CD4-positive, CD25-positive, alpha-beta regulatory T cell (primary cell): ENCODE data around the gene USP6. TPM values are rescaled to one million over a fixed set of nuclear protein-coding genes. Genes with fewer than 3 reads are reported as not detected.

Experiments used
- ATAC-seq, 2 donors: fragments of 150-1000 bp; cut with Tn5 transposase; one replicate each; pipeline ENCODE4 v1.10.0; 2021; ENCODE audit warnings: low read depth in 2 of 2, moderate number of reproducible peaks in 2 of 2, moderate library complexity in 1 of 2
- DNase-seq, 3 donors: peaks; one replicate each; pipeline versions ENCODE4 v3.0.0 to v3.0.0-alpha.2; 2012 to 2022; ENCODE audit warnings: mixed read lengths in 1 of 3
- H3K27ac ChIP-seq: one replicate; pipeline ENCODE4 v1.7.0; 2013; ENCODE audit warnings: mild to moderate bottlenecking, low read length; ENCODE audit not compliant: insufficient read depth, poor library complexity, severe bottlenecking
- H3K27me3 ChIP-seq: one replicate; pipeline ENCODE4 v1.7.0; 2013; ENCODE audit warnings: low read length; ENCODE audit not compliant: control insufficient read depth, insufficient read depth
- H3K36me3 ChIP-seq: one replicate; pipeline ENCODE4 v1.7.0; 2013; ENCODE audit warnings: mild to moderate bottlenecking, low read length, moderate library complexity; ENCODE audit not compliant: control insufficient read depth, insufficient read depth
- H3K4me1 ChIP-seq: 2 replicates; pipeline ENCODE4 v1.7.0; 2013; ENCODE audit warnings: mild to moderate bottlenecking, low read length; ENCODE audit not compliant: insufficient read depth, control insufficient read depth, poor library complexity, severe bottlenecking
- H3K4me3 ChIP-seq: one replicate; pipeline ENCODE4 v1.7.0; 2013; ENCODE audit warnings: low read depth, mild to moderate bottlenecking, low read length, moderate library complexity
- H3K9me3 ChIP-seq, 2 experiments: 1 replicate in 1 of 2; 2 replicates in 1 of 2; pipeline ENCODE4 v1.7.0; 2013; ENCODE audit warnings: low read length in 2 of 2, mild to moderate bottlenecking in 1 of 2, moderate library complexity in 1 of 2; ENCODE audit not compliant: control insufficient read depth in 2 of 2
- H3K27ac Mint-ChIP-seq, 3 donors: one replicate each; pipeline ENCODE4 v1.8.0; 2020 to 2022; ENCODE audit warnings: mild to moderate bottlenecking in 3 of 3, mixed read lengths in 3 of 3, moderate library complexity in 2 of 3
- H3K27me3 Mint-ChIP-seq: one replicate; pipeline ENCODE4 v1.8.0; 2022; ENCODE audit warnings: mild to moderate bottlenecking, mixed read lengths
- H3K36me3 Mint-ChIP-seq: one replicate; pipeline ENCODE4 v1.8.0; 2020; ENCODE audit warnings: mixed read lengths
- H3K4me1 Mint-ChIP-seq, 4 donors: one replicate each; pipeline ENCODE4 v1.8.0; 2020 to 2022; ENCODE audit warnings: mixed read lengths in 4 of 4, mild to moderate bottlenecking in 1 of 4
- H3K4me3 Mint-ChIP-seq, 4 donors: one replicate each; pipeline ENCODE4 v1.8.0; 2020 to 2022; ENCODE audit warnings: mild to moderate bottlenecking in 4 of 4, mixed read lengths in 4 of 4, moderate library complexity in 3 of 4
- H3K9me3 Mint-ChIP-seq, 7 donors: one replicate each; pipeline ENCODE4 v1.8.0; 2020 to 2022; ENCODE audit warnings: mixed read lengths in 7 of 7, mild to moderate bottlenecking in 3 of 7, moderate library complexity in 2 of 7
- polyA plus RNA-seq, 4 donors: library from polyadenylated mRNA; unstranded; fragments of 300-500 nt; fragmentation: Illumina TruSeq; gene quantifications; one replicate each; pipeline ENCODE4 v1.2.3, GENCODE V29; 2021
- total RNA-seq: library from RNA; stranded (reverse); gene quantifications from one replicate; pipeline ENCODE4 v1.2.3, GENCODE V29; 2022

Gene USP6
- total and polyA plus RNA-seq, 5 donors from 2014 or later: 0.02 to 0.10 (median 0.06) TPM; not detected in 2

GRCh38 chr17:5179003-5179402 is 63.2 kb downstream of the USP6 start:
- H3K27me3 ChIP-seq: no peaks in the 10 kb centered on the region
- Mint-ChIP-seq H3K9me3 (peaks cover 0 to 73% (median 29%) of the 10 kb centered on the region in 7 donors), H3K4me1 (peaks cover 0 to 3% (median 0%) of the 10 kb centered on the region in 4 donors), H3K27ac (no peak overlapping the region), H3K27me3 (no peaks in the 10 kb centered on the region), H3K36me3 (peaks cover 20% of the 10 kb centered on the region), H3K4me3 (no peak overlapping the region)
- H3K36me3 ChIP-seq: no peaks in the 10 kb centered on the region
- no peak overlapping the region for H3K27ac ChIP-seq
- ATAC-seq (no peak), DNase-seq (no peak)
- peaks cover 67 to 89% of the 10 kb centered on the region in 2 experiments for H3K9me3 ChIP-seq
- H3K4me3 ChIP-seq: no peak overlapping the region
- no peaks in the 10 kb centered on the region for H3K4me1 ChIP-seq

DNA sequence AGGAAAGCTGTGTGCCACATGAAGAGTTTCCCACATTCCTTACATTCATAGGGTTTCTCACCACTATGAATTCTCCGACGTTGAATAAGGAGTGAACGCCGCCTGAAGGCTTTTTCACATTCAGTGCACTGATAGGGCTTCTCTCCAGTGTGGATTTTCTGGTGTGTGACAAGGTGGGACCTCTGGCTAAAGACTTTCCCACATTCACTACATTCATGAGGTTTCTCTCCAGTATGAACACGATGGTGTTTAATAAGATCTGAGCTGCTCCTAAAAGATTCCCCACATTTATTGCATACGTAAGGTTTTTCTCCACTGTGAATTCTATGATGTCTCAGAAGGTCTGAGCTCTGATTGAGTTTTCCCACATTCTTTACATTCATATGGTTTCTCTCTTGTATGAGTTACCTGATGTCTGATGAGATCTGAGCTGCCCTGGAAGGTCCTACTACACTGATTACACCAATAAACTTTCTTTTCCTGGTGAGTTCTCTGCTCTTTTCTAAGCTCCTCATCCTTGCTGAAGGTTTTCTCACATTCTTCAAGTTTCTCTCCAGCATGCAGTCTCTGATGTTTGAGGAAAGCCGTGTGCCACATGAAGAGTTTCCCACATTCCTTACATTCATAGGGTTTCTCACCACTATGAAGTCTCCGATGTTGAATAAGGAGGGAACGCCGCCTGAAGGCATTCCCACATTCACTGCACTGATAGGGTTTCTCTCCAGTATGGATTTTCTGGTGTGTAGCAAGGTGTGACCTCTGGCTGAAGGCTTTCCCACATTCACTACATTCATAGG is 65.9 kb downstream of the USP6 start:
- peaks cover 0 to 82% (median 34%) of the 10 kb centered on the region in 7 donors for H3K9me3 Mint-ChIP-seq
- H3K4me3 Mint-ChIP-seq: no peak overlapping the region
- no peaks in the 10 kb centered on the region for H3K4me1 ChIP-seq
- H3K4me3 ChIP-seq: no peak overlapping the region
- no peaks in the 10 kb centered on the region for H3K27me3 ChIP-seq
- peaks cover 0 to 3% (median 1%) of the 10 kb centered on the region in 4 donors for H3K4me1 Mint-ChIP-seq
- no peak overlapping the region for H3K27ac ChIP-seq
- DNase-seq (no peak), ATAC-seq (no peak)
- H3K36me3 Mint-ChIP-seq: peaks cover 15% of the 10 kb centered on the region
- H3K36me3 ChIP-seq: no peaks in the 10 kb centered on the region
- H3K9me3 ChIP-seq: peaks cover 68 to 99% of the 10 kb centered on the region in 2 experiments
- H3K27ac Mint-ChIP-seq: no peak overlapping the region
- no peaks in the 10 kb centered on the region for H3K27me3 Mint-ChIP-seq

GRCh38 chr17:5182597-5183409 is 67.0 kb downstream of the USP6 start:
- Mint-ChIP-seq H3K27me3 (no peaks in the 10 kb centered on the region), H3K36me3 (peaks cover 21% of the 10 kb centered on the region), H3K4me3 (peak overlapping the region in 1 of 4 donors; percentile 16), H3K4me1 (peaks cover 0 to 8% (median 1%) of the 10 kb centered on the region in 4 donors), H3K27ac (peak overlapping the region in 1 of 3 donors; percentile 38), H3K9me3 (peaks cover 0 to 85% (median 37%) of the 10 kb centered on the region in 7 donors)
- Histone ChIP-seq H3K4me1 (no peaks in the 10 kb centered on the region), H3K27ac (no peak overlapping the region), H3K9me3 (peaks cover 77 to 100% of the 10 kb centered on the region in 2 experiments), H3K27me3 (no peaks in the 10 kb centered on the region), H3K4me3 (no peak overlapping the region), H3K36me3 (peaks cover 6% of the 10 kb centered on the region)
- no peak for DNase-seq
- ATAC-seq: no peak

DNA sequence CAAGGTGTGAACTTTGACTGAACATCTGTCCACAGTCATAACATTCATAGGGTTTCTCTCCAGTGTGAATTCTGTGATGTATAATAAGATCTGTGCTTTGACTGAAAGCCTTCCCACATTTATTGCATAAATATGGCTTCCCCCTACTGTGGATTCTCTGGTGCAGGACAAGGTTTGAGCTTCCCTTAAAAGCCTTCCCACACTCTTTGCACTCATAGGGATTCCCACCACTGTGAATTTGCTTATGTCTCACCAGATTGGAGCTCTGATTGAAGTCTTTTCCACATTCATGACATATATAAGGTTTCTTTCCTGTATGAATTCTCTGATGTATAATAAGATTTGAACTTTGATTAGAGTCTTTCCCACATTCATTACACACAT is 67.6 kb downstream of the USP6 start:
- no peak overlapping the region for H3K27ac ChIP-seq
- H3K27me3 Mint-ChIP-seq: no peaks in the 10 kb centered on the region
- H3K27me3 ChIP-seq: no peaks in the 10 kb centered on the region
- H3K4me1 ChIP-seq: no peaks in the 10 kb centered on the region
- peaks cover 77 to 100% of the 10 kb centered on the region in 2 experiments for H3K9me3 ChIP-seq
- DNase-seq (no peak), ATAC-seq (no peak)
- H3K36me3 ChIP-seq: peaks cover 12% of the 10 kb centered on the region
- H3K27ac Mint-ChIP-seq: no peak overlapping the region
- no peak overlapping the region for H3K4me3 ChIP-seq
- H3K4me1 Mint-ChIP-seq: peaks cover 0 to 8% (median 3%) of the 10 kb centered on the region in 4 donors
- H3K4me3 Mint-ChIP-seq: no peak overlapping the region
- H3K9me3 Mint-ChIP-seq: peaks cover 0 to 85% (median 41%) of the 10 kb centered on the region in 7 donors
- H3K36me3 Mint-ChIP-seq: peaks cover 24% of the 10 kb centered on the region

DNA sequence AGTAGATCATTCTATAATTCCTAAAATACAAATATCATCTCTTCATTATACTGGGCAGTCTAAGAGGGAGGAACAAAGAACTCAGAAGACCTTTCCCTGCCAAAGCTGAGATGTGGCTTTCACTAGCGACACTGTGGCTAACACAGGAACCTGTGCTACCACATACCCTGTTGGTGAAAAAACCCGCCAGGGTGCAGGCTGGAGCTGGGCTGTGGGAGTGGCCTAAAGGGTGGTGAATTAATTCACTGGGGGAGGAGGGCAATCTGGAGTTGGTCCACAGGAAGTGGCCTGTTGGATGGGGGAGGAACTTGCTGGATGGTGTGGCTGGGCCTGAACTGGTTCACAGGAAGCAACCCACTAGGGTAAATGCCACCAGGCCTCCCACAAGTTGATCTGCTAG is 68.5 kb downstream of the USP6 start:
- Mint-ChIP-seq H3K9me3 (peaks cover 0 to 78% (median 37%) of the 10 kb centered on the region in 7 donors), H3K4me3 (no peak overlapping the region), H3K4me1 (peaks cover 0 to 8% (median 4%) of the 10 kb centered on the region in 4 donors), H3K36me3 (peaks cover 25% of the 10 kb centered on the region), H3K27me3 (no peaks in the 10 kb centered on the region), H3K27ac (no peak overlapping the region)
- no peak overlapping the region for H3K27ac ChIP-seq
- H3K9me3 ChIP-seq: peaks cover 71 to 92% of the 10 kb centered on the region in 2 experiments
- DNase-seq (no peak), ATAC-seq (no peak)
- H3K4me1 ChIP-seq: no peaks in the 10 kb centered on the region
- no peak overlapping the region for H3K4me3 ChIP-seq
- no peaks in the 10 kb centered on the region for H3K27me3 ChIP-seq
- H3K36me3 ChIP-seq: peaks cover 14% of the 10 kb centered on the region

DNA sequence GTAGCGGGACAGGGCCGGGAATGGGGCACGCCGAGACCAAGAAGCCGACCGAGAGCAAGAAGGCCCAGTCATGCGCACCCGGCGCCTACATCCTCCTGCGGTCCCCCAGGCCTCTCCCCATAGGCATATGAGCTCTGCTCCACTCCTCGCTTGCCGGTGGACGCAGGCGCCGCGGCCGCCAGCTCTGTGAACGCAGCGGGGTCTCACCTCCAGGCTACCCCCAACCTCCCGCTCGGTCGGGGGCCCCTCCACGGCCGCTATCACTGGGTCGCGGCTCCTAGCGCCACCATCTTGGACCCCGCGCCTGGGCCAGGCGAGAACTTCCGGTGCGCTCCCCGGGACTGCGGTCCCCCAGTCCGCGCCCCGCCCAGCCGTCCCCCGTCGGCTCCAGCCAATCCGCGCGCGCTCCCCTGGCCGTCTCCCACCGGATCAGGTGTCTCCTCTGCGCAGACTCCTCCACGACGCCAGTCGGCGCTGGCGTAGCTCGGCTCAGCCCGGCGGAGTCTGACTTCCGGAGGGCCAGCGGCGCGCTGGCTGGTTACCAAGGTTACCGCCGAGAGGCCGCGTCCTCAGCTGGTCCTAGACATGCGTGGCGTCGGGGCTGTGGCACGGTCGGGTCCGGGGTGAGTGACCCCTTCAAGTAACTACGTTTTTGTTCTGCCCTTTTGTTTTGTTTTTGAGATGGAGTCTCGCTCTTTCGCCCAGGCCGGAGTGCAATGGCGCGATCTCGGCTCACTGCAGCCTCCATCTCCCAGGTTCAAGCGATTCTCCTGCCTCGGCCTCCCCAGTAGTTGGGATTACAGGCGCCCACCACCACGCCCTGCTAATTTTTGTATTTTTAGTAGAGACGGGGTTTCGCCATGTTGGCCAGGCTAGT is 75.9 kb downstream of the USP6 start, which contains the start of gene ZNF594:
Gene ZNF594 (minus strand): TSS at position 328 of the 877 bp plus-strand sequence. CDS start 7,612 bp downstream, outside the sequence.
- Histone ChIP-seq H3K36me3 (peaks cover 17% of the 10 kb centered on the region), H3K27me3 (no peaks in the 10 kb centered on the region), H3K4me3 (peak within 1 kb of the TSS; percentile 86), H3K27ac (peak within 1 kb of the TSS; percentile 78), H3K9me3 (peaks cover 14 to 18% of the 10 kb centered on the region in 2 experiments), H3K4me1 (peaks cover 7% of the 10 kb centered on the region)
- peaks cover 15 to 35% (median 26%) of the 10 kb centered on the region in 4 donors for H3K4me1 Mint-ChIP-seq
- H3K27me3 Mint-ChIP-seq: peaks cover 6% of the 10 kb centered on the region
- H3K27ac Mint-ChIP-seq: peak within 1 kb of the TSS; percentile 92 to 95 (median 94)
- DNase-seq (peak; percentile 95 to 98 (median 95)), ATAC-seq (peak; percentile 99 to 100)
- peaks cover 2 to 18% (median 5%) of the 10 kb centered on the region in 7 donors for H3K9me3 Mint-ChIP-seq
- H3K36me3 Mint-ChIP-seq: peaks cover 20% of the 10 kb centered on the region
- peak within 1 kb of the TSS; percentile 92 to 99 (median 96) for H3K4me3 Mint-ChIP-seq

DNA sequence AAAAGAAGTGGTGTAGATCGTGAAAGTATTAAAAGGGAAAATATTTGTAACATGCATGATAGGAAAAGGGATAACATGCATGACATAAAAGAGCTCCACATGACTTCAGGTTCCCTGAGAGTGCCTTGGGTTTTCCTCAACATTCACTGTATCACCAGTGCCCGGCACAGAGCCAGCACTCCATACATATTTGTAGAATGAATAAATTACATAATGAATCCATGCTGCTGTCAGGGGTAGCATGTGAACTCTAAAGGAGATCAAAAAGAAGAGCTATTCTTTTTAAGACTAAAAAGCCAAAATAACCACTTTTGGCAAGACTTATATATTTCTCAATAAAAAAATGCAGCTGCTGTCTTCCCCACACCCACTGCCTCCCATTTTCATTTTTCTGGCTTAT is 78.5 kb downstream of the USP6 start:
- H3K27me3 Mint-ChIP-seq: peaks cover 6% of the 10 kb centered on the region
- H3K27me3 ChIP-seq: no peaks in the 10 kb centered on the region
- H3K36me3 ChIP-seq: peaks cover 2% of the 10 kb centered on the region
- no peak overlapping the region for H3K27ac Mint-ChIP-seq
- H3K4me1 Mint-ChIP-seq: peaks cover 13 to 47% (median 29%) of the 10 kb centered on the region in 4 donors
- H3K4me1 ChIP-seq: peaks cover 7% of the 10 kb centered on the region
- no peak overlapping the region for H3K4me3 ChIP-seq
- DNase-seq: no peak
- H3K9me3 ChIP-seq: no peaks in the 10 kb centered on the region
- peaks cover 9% of the 10 kb centered on the region for H3K36me3 Mint-ChIP-seq
- H3K27ac ChIP-seq: no peak overlapping the region
- H3K9me3 Mint-ChIP-seq: peaks cover 0 to 4% (median 3%) of the 10 kb centered on the region in 7 donors
- no peak for ATAC-seq
- peak overlapping the region in 1 of 4 donors; percentile 47 for H3K4me3 Mint-ChIP-seq
